Measurements from ENCODE around the gene TMEM106C. TPM values are rescaled to one million over a fixed set of nuclear protein-coding genes. Genes with fewer than 3 reads are reported as not detected.
A peak's percentile ranks its signal among the peaks of the same experiment; 100 is the strongest.

Gene TMEM106C
- total and polyA plus RNA-seq, 2 of the 13 experiments (the other 11 are each of a cell fraction or from before 2014, with no cell fraction given) = 132 to 192 TPM

GRCh38 chr12:47963340-47964040 lies at the start of gene TMEM106C (continued):
- TF ChIP-seq MAX (IDR thresholded peaks at IDR 0.05) = peak; percentile 88
- TF ChIP-seq SOX6 (IDR thresholded peaks at IDR 0.05) = no peak
- TF ChIP-seq SOX6 (CRISPR knock-in tag; IDR thresholded peaks at IDR 0.05) = peak; percentile 62
- TF ChIP-seq ZNF329 (CRISPR knock-in tag; IDR thresholded peaks at IDR 0.05; ENCODE audit: low read depth) = no peak; the same call in 1 of the 2 replicates
- TF ChIP-seq ZMAT5 (CRISPR knock-in tag; IDR thresholded peaks at IDR 0.05; ENCODE audit: borderline replicate concordance, low read depth) = no peak
- no peak for TF ChIP-seq ZKSCAN8 (CRISPR knock-in tag; IDR thresholded peaks at IDR 0.05; ENCODE audit: borderline replicate concordance)
- no peak for TF ChIP-seq NFIC (IDR thresholded peaks at IDR 0.05; ENCODE audit: low read length)
- no peak for TF ChIP-seq SETDB1 (CRISPR knock-in tag; IDR thresholded peaks at IDR 0.05; ENCODE audit: borderline replicate concordance)
- 0 out of 2 replicates have a peak, but pooled peaks have one; percentile 23 for TF ChIP-seq ZSCAN29 (CRISPR knock-in tag; conservative IDR thresholded peaks at IDR 0.05)
- TF ChIP-seq ZNF124 (CRISPR knock-in tag; IDR thresholded peaks at IDR 0.05) = 0 out of 2 replicates have a peak, but pooled peaks have one; percentile 36
- no peak for TF ChIP-seq ZZZ3 (CRISPR knock-in tag; IDR thresholded peaks at IDR 0.05; ENCODE audit: borderline replicate concordance)
- peak; percentile 44; the same call in 1 of the 2 replicates for TF ChIP-seq RFXAP (CRISPR knock-in tag; IDR thresholded peaks at IDR 0.05; ENCODE audit: borderline replicate concordance)
- peak; percentile 32; the same call in 1 of the 2 replicates for TF ChIP-seq ZNF263 (CRISPR knock-in tag; IDR thresholded peaks at IDR 0.05)
- no peak for TF ChIP-seq HNRNPUL1 (IDR thresholded peaks at IDR 0.05; ENCODE audit: low read depth, low read length)
- no peak for TF ChIP-seq ZNF207 (IDR thresholded peaks at IDR 0.05; ENCODE audit: borderline replicate concordance)
- no peak for TF ChIP-seq NAIF1 (CRISPR knock-in tag; IDR thresholded peaks at IDR 0.05; ENCODE audit: borderline replicate concordance)
- peak; percentile 64; the same call in 1 of the 2 replicates for TF ChIP-seq PITX1 (CRISPR knock-in tag; IDR thresholded peaks at IDR 0.05)
- 0 out of 2 replicates have a peak, but pooled peaks have one; percentile 75 for TF ChIP-seq MXD1 (CRISPR knock-in tag; IDR thresholded peaks at IDR 0.05)
- peak; percentile 65 for TF ChIP-seq GATAD1 (CRISPR knock-in tag; IDR thresholded peaks at IDR 0.05)
- TF ChIP-seq NCOA2 (CRISPR knock-in tag; IDR thresholded peaks at IDR 0.05) = no peak
- 0 out of 2 replicates have a peak, but pooled peaks have one; percentile 34 for TF ChIP-seq CC2D1A (CRISPR knock-in tag; IDR thresholded peaks at IDR 0.05)
- TF ChIP-seq ZSCAN20 (CRISPR knock-in tag; IDR thresholded peaks at IDR 0.05; ENCODE audit: borderline replicate concordance) = no peak; the same call in 1 of the 2 replicates
- TF ChIP-seq ZSCAN30 (CRISPR knock-in tag; IDR thresholded peaks at IDR 0.05) = no peak
- no peak for TF ChIP-seq SNAPC5 (CRISPR knock-in tag; IDR thresholded peaks at IDR 0.05; ENCODE audit: borderline replicate concordance)
- TF ChIP-seq RARG (CRISPR knock-in tag; IDR thresholded peaks at IDR 0.05; ENCODE audit: low read depth) = no peak
- TF ChIP-seq ZBTB43 (CRISPR knock-in tag; conservative IDR thresholded peaks at IDR 0.05) = peak; percentile 55; the same call in 1 of the 2 replicates
- peak; percentile 69; the same call in 1 of the 2 replicates for TF ChIP-seq ZNF746 (CRISPR knock-in tag; IDR thresholded peaks at IDR 0.05)
- peak; percentile 48; the same call in 1 of the 2 replicates for TF ChIP-seq ZBTB38 (CRISPR knock-in tag; IDR thresholded peaks at IDR 0.05)
- TF ChIP-seq SIN3B (IDR thresholded peaks at IDR 0.05; ENCODE audit: low read length) = no peak
- peak; percentile 59; the same call in 1 of the 2 replicates for TF ChIP-seq REPIN1 (CRISPR knock-in tag; IDR thresholded peaks at IDR 0.05; ENCODE audit: borderline replicate concordance, low read depth)

All from HepG2 (cell line).